Hematopoietic multipotent progenitor cell treated with erythropoietin and hydrocortisone succinate and interleukin-3 and kit ligand, for 6 days (in vitro differentiated cells): Measurements from ENCODE around the gene RGMB.
"Not testable (repeated sequence)": the region's sequence is repeated elsewhere in the genome, so short reads cannot be mapped to it uniquely, and the experiment has no call there.

Experiments used
- DNase-seq: peaks from one replicate; pipeline ENCODE4 v3.0.0-alpha.2; 2015

Gene RGMB, protein sequence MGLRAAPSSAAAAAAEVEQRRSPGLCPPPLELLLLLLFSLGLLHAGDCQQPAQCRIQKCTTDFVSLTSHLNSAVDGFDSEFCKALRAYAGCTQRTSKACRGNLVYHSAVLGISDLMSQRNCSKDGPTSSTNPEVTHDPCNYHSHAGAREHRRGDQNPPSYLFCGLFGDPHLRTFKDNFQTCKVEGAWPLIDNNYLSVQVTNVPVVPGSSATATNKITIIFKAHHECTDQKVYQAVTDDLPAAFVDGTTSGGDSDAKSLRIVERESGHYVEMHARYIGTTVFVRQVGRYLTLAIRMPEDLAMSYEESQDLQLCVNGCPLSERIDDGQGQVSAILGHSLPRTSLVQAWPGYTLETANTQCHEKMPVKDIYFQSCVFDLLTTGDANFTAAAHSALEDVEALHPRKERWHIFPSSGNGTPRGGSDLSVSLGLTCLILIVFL

GRCh38 chr5:98773464-98774191 is at the start of gene RGMB:
TSS of gene RGMB (plus strand) at chr5:98773663. CDS start at chr5:98774071, 408 bp downstream.
- peak; percentile 67 for DNase-seq

DNA sequence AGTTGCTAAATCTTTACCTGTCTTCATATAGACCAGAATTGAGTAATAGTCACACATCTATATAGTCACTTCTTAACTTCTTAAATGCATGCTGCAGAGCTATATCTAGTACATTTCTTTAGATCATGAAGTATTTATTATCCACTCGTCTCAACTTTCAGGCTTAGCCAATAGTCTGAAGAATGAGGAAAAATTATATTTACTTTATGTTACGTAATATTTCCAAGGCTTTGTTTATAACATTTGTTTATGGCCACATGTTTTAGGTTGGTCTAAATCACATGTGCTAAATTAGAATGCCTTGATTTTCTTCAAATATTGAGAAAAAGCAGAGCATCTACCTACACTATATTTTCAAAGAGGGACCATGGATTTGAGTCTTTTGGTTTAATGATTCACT is 47.2 kb upstream of the RGMB start:
- no peak for DNase-seq

- DNase-seq: no peak
These were observed 45.8 kb upstream of the RGMB start for GRCh38 chr5:98727686-98728085.

DNA sequence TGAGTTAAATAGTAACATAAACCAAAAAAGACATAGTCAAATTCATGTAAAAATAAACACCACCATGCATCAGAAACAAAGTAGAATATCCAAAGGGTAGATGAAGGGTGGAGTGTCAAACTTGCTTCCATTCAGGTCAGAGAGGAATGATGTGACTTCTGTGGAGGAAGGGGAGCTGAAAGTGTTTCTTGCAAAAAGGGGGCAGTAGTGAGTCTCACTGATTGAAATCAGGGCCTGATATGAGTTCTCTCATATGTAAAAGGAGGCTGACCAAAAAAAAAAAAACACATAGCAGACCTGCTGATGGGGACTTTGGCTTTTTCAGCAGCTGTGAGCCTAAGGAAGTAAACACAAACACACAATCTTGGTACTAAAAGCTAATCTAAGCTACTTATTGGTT is 38.8 kb upstream of the RGMB start:
- DNase-seq: peak; percentile 4

GRCh38 chr5:98735806-98736507 is 37.5 kb upstream of the RGMB start:
- no peak for DNase-seq

DNA sequence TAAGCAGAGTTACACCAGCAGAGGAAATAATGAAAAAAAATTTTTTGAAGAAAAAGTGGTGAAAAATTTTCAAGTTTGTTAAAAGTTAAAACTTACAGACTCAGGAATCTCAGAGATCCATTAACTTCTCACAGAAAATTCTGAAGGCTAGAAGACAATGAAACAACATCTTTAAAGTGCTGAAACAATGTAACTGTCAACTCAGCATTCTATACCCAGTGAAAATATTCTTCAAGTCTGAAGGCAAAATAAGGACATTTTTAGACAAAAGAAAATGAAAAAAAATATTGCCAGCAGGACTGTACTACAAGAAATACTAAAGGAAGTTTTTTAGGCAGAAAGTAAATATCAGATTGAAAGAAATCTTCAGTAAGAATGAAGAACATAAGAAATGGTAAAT is 36.7 kb upstream of the RGMB start:
- DNase-seq: no peak

- not testable (repeated sequence) for DNase-seq
These were observed 36.0 kb upstream of the RGMB start for GRCh38 chr5:98737441-98737840.

- not testable (repeated sequence) for DNase-seq
These were observed 34.8 kb upstream of the RGMB start for GRCh38 chr5:98738481-98739149.

GRCh38 chr5:98741926-98742325 is 31.5 kb upstream of the RGMB start:
- DNase-seq: no peak

GRCh38 chr5:98742396-98743073 is 30.9 kb upstream of the RGMB start:
- DNase-seq: no peak

DNA sequence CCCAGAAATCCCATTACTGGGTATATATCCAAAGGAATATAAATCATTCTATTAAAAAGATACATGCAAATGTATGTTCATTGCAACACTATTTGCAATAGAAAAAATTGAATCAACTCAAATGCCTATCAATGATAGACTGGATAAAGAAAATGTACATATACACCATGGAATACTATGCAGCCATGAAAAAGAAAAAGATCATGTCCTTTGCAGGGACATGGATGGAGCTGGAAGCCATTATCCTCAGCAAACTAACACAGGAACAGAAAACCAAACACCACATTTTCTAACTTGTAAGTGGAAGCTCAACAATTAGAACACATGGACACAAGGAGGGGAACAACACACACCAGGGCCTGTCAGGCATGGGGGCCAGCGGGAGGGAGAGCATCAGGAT is 25.2 kb upstream of the RGMB start:
- not testable (repeated sequence) for DNase-seq

- no peak for DNase-seq
These were observed 24.4 kb upstream of the RGMB start for GRCh38 chr5:98749046-98749445.

- peak; percentile 12 for DNase-seq
These were observed 22.8 kb upstream of the RGMB start for GRCh38 chr5:98750693-98751092.

GRCh38 chr5:98752331-98752730 is 21.1 kb upstream of the RGMB start:
- not testable (repeated sequence) for DNase-seq

- DNase-seq: not testable (repeated sequence)
These were observed 20.7 kb upstream of the RGMB start for GRCh38 chr5:98752801-98753200.

DNA sequence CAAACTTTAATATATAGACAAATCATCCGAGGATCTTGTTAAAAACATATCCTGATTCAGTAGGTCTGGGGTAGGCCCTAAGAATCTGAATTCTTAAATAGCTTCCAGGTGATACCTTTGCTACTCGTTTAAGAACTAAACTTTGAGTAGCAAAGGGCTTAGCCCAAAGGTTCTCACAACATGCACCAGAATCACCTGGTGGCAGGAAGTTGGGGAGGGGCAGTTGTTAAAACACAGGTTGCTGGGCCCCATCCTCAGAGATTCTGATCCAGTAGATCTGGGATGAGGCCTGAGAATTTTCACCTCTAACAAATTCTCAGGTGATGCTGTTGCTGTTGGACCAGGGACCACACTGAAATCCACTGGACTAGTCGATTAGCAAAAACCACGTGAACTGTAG is 20.0 kb upstream of the RGMB start:
- no peak for DNase-seq

GRCh38 chr5:98755406-98755805 is 18.1 kb upstream of the RGMB start:
- DNase-seq: no peak

DNA sequence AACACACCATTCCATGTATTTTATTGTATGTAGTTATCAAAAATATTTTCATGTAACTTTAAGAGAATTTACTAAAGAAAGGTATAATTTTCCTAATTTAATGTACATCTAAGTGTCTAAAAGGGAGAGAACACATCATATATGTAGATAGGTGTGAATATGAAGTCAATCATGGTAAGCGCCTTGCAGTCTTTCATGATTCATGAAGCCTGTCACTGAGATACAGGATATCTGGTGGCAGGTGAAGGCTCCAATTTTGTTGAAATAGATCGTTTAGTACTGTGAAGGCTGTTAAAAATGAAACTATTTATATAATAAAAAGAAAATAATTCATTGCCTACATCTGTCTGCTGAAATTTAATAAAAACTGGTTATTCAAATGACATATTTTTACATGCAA is 15.5 kb upstream of the RGMB start:
- DNase-seq: no peak

GRCh38 chr5:98763001-98763630 is 10.3 kb upstream of the RGMB start:
- DNase-seq: no peak

GRCh38 chr5:98765815-98766214 is 7.6 kb upstream of the RGMB start:
- DNase-seq: no peak

GRCh38 chr5:98767581-98767980 is 5.9 kb upstream of the RGMB start:
- DNase-seq: no peak
